DND-41 (cell line): Measurements from ENCODE around the gene TCF19.

Experiments
- ATAC-seq: fragments of 200-7000 bp; cut with Tn5 transposase; 3 replicates; pipeline ENCODE4 v1.9.1; 2021; ENCODE audit warnings: low read depth; ENCODE audit not compliant: insufficient read depth
- DNase-seq: peaks from one replicate; pipeline ENCODE4 v3.0.0-alpha.2; 2020
- H2AFZ ChIP-seq: 2 replicates; pipeline ENCODE4 v1.6.0; 2012; ENCODE audit warnings: low read depth, low read length
- H3K27ac ChIP-seq: 2 replicates; pipeline ENCODE4 v1.5.1; 2012; ENCODE audit warnings: low read length, inconsistent platforms
- H3K27me3 ChIP-seq: fragments of 200-600 bp; sonication (generic); 2 replicates; pipeline ENCODE4 v1.6.0; 2012; ENCODE audit warnings: low read length, mild to moderate bottlenecking, inconsistent platforms; ENCODE audit not compliant: insufficient read depth, poor library complexity
- H3K36me3 ChIP-seq: 2 replicates; pipeline ENCODE4 v1.5.1; 2012; ENCODE audit warnings: low read length, inconsistent platforms; ENCODE audit not compliant: insufficient read depth
- H3K4me1 ChIP-seq: 2 replicates; pipeline ENCODE4 v1.5.1; 2012; ENCODE audit warnings: mild to moderate bottlenecking, low read length; ENCODE audit not compliant: insufficient read depth
- H3K4me2 ChIP-seq: 2 replicates; pipeline ENCODE4 v1.6.0; 2012; ENCODE audit warnings: mild to moderate bottlenecking, moderate library complexity, low read length, inconsistent platforms; ENCODE audit not compliant: insufficient read depth
- H3K4me3 ChIP-seq, 2 experiments: fragments of 200-600 bp in 1 of 2; shearing (Covaris generic) in 1 of 2; 2 replicates each; pipeline ENCODE4 v1.5.1; 2012 to 2016; ENCODE audit warnings: inconsistent platforms in 2 of 2, low read length in 2 of 2, mild to moderate bottlenecking in 2 of 2, low read depth in 1 of 2, moderate library complexity in 1 of 2
- H3K79me2 ChIP-seq: 2 replicates; pipeline ENCODE4 v1.6.0; 2012; ENCODE audit warnings: low read length, inconsistent platforms; ENCODE audit not compliant: insufficient read depth
- H3K9ac ChIP-seq: 2 replicates; pipeline ENCODE4 v1.6.0; 2012; ENCODE audit warnings: low read depth, mild to moderate bottlenecking, inconsistent platforms, low read length, moderate library complexity
- H3K9me3 ChIP-seq: 2 replicates; pipeline ENCODE4 v1.5.1; 2012; ENCODE audit warnings: low read length, moderate library complexity, mild to moderate bottlenecking, inconsistent platforms; ENCODE audit not compliant: insufficient read depth, severe bottlenecking
- H4K20me1 ChIP-seq: 2 replicates; pipeline ENCODE4 v1.6.0; 2012; ENCODE audit warnings: low read length; ENCODE audit not compliant: insufficient read depth
- CTCF ChIP-seq: IDR thresholded peaks from 2 replicates; pipeline ENCODE4 v1.5.1; 2012; ENCODE audit warnings: borderline replicate concordance, low read length, moderate library complexity, mild to moderate bottlenecking; ENCODE audit not compliant: poor library complexity, severe bottlenecking; ENCODE audit errors: extremely low read depth
- EZH2 ChIP-seq: IDR thresholded peaks from 3 replicates; pipeline ENCODE4 v1.6.1; 2012; ENCODE audit warnings: borderline replicate concordance, low read depth, mild to moderate bottlenecking, moderate library complexity, low read length, inconsistent platforms; ENCODE audit not compliant: severe bottlenecking

The TCF19 gene

GRCh38 chr6:31203345-31203979, 45.1 kb downstream of the TCF19 start:
- peak overlapping the region; percentile 21 to 55; a peak in 3 of 4 replicates for H3K4me3 ChIP-seq
- H3K79me2 ChIP-seq = peaks cover 47% of the 10 kb centered on the region
- DNase-seq (peak; percentile 65), ATAC-seq (peak; percentile 79)
- no peak for TF ChIP-seq EZH2
- TF ChIP-seq CTCF = no peak
- H3K27me3 ChIP-seq = no peaks in the 10 kb centered on the region
- peak overlapping the region; percentile 38 for H2AFZ ChIP-seq
- H4K20me1 ChIP-seq = no peaks in the 10 kb centered on the region
- peak overlapping the region; percentile 73 for H3K4me2 ChIP-seq
- peak overlapping the region; percentile 54 for H3K9ac ChIP-seq
- peaks cover 32% of the 10 kb centered on the region for H3K36me3 ChIP-seq
- H3K9me3 ChIP-seq = no peaks in the 10 kb centered on the region
- H3K4me1 ChIP-seq = peaks cover 62% of the 10 kb centered on the region
- H3K27ac ChIP-seq = peak overlapping the region; percentile 87

GRCh38 chr6:31204751-31205145, 46.4 kb downstream of the TCF19 start:
- Histone ChIP-seq H4K20me1 (no peaks in the 10 kb centered on the region), H3K27ac (peak overlapping the region; percentile 87), H3K4me3 (peak overlapping the region in 1 of 2 experiments; percentile 55; a peak in 3 of 4 replicates), H2AFZ (no peak overlapping the region), H3K9ac (peak overlapping the region; percentile 54), H3K4me1 (peaks cover 50% of the 10 kb centered on the region), H3K36me3 (peaks cover 27% of the 10 kb centered on the region), H3K79me2 (peaks cover 34% of the 10 kb centered on the region), H3K9me3 (no peaks in the 10 kb centered on the region), H3K4me2 (peak overlapping the region; percentile 73), H3K27me3 (no peaks in the 10 kb centered on the region)
- ATAC-seq = no peak
- DNase-seq = no peak
- TF ChIP-seq CTCF (no peak), EZH2 (no peak)

GRCh38 chr6:31205638-31206037, 47.2 kb downstream of the TCF19 start:
- Histone ChIP-seq H2AFZ (no peak overlapping the region), H3K27me3 (no peaks in the 10 kb centered on the region), H4K20me1 (no peaks in the 10 kb centered on the region), H3K4me3 (no peak overlapping the region), H3K9ac (no peak overlapping the region), H3K79me2 (peaks cover 25% of the 10 kb centered on the region), H3K9me3 (no peaks in the 10 kb centered on the region), H3K4me1 (peaks cover 41% of the 10 kb centered on the region), H3K4me2 (no peak overlapping the region), H3K27ac (peak overlapping the region; percentile 5; the same call in 1 of the 2 replicates), H3K36me3 (peaks cover 20% of the 10 kb centered on the region)
- ATAC-seq (no peak), DNase-seq (no peak)
- TF ChIP-seq EZH2 = no peak
- TF ChIP-seq CTCF = no peak
